CD4-positive, alpha-beta T cell treated with Interleukin-4 for 1 hour (primary cell): ENCODE data around the gene WDR77.

Experiments used
- DNase-seq, 2 donors: peaks; one replicate each; pipeline ENCODE4 v3.0.0-alpha.2; 2020 to 2022

The WDR77 gene

DNA sequence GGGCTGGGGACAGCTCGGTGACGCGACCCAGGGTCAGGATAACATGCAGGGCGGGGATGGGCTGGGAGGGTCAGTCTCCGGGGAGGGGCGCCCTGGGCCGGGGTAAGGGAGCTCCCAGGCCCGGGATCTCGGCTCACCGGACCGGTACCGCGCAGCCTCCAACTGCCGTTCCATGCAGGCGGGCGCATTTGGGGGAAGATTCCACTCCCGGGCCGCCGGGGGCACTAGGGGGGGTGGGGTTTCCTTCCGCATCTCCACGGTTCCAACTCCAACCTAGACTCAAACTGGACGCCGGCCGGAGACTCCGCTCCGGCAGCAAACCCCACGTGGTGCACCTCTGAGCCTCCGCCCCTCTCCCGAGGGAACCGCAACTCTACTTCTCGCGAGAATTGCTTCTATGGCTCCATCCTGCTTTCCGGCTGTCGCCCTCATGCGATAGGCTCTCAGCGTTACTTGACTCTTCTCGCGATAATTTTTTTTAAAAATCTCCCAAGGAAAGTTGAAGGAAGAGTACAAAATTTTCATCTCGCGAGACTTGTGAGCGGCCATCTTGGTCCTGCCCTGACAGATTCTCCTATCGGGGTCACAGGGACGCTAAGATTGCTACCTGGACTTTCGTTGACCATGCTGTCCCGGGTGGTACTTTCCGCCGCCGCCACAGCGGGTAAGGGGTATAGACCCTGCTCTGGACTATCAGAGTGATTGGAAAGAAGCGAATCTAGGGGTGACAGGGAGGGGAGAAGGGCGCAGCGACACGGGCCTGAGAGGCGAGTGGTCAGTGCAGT, at the start of gene WDR77, which contains the start of gene ATP5PB:
TSS of gene WDR77 (minus strand) at position 339 of the 785 bp plus-strand sequence. CDS start at position 252, 87 bp downstream.
TSS of gene ATP5PB (plus strand) at position 547 of the 785 bp plus-strand sequence. CDS start at position 625, 78 bp downstream.
- peak; percentile 97 to 99 for DNase-seq

DNA sequence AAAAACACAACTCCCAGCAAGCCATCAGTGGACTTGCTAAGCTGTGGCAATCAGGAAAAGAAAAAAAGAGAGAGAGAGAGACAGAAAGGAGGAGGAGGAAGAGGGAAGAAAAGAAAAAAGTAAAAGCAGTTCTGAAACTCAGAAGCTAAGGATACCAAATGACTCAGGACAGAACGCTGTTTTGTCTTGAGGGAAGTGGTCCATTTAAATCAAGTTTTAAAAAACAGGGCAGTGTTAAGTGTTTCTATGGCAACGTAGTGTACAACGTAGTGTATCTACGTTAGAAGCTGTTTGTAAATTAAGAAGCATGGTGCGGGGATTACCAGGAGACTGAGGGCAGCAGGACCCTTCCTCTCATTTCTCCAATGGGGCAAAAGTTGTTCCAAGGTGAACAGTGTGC, 48.5 kb upstream of the WDR77 start:
- DNase-seq, result no peak

DNA sequence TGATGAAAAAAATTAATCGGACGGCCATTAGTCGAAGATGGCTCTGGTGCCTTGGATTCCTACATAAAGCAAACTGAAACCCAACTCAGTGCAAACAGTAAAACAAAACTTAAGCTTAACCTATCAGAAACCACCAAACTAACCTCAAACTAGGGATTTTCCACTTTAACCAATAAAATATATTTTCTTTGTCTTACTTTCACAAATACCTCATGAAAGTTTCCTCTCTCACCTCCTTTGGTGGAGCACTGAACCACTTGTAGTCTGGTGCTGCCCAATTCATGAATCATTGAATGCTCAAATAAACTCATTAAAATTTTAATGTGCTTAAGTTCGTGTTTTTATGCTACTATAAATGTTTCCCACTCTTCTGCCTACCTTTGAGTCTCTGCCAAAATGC, 47.3 kb upstream of the WDR77 start:
- no peak for DNase-seq

DNA sequence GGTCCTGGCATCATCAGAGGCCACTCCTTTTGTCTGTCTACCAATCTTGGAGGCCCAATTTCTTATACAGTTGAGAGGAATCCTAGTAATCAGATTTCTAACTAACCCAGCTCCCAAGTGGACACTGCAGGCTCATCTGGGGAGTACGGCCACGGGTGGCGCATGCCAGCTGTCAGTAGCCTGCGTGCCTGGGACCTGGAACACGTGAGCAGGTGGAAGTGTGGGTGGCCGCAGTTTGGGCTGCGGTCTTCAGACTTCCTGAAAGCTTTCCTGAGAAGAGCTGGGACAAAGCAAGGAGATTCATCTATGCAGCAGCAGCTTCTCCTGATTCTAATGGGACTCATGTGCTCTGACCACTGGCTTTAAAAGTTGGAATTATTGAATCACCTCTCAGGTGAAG, 42.0 kb upstream of the WDR77 start:
- DNase-seq, result no peak

DNA sequence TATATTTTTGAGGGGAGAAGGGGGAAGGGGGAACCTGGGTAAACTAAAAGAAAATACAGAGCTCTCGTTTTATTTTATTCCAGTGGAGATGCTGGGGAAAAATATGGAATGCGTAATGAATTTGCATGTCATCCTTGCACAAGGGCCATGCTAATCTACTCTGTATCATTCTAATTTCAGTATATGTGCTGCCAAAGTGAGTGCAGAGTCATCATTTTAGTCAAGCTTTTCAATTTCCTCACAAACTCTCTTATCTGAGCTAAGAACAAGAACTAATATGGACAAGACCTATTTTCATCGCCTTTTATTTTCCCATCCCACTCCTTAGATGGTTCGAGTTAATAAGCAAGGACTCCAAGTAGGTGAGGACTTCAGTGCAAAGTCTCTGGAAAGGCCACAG, 41.2 kb upstream of the WDR77 start:
- no peak for DNase-seq

DNA sequence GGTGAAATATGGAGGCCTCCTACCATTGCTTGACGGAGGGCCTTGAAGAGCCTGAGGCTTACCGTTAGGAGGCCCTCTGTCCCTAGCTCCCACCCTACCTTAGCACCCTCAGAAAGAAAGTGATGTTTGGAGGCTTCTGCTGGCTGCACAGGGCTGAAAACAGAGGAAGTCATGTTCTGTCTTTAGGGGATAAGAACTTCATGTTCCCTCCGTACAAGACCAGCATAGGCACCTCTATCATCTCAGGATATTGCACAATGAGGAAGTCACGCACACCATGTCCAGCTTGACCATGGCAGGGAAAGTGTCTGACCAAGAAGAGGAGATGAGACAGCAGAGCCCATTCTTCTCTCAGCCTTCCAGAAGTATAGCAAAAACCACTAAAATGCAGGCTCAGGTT, 40.5 kb upstream of the WDR77 start:
- DNase-seq, result no peak

DNA sequence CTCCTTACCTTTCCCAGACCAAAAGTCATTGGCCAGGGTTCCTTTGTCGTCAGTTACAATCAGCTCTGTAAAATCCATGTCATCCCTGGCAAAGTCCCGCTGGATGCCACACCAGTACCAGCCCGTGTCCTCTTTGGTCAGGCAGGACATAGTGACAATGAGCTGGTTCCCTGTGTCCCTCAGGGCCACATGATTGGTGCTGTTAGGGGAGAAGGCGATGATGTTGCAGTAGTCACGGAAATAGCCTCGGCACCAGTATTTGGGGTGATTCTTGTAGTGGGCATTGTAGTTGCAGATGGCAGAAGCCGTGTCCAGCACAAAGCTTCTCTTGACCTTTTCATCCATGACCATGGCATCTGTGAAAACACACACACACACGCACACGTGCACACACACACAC, 39.6 kb upstream of the WDR77 start:
- DNase-seq, result no peak

DNA sequence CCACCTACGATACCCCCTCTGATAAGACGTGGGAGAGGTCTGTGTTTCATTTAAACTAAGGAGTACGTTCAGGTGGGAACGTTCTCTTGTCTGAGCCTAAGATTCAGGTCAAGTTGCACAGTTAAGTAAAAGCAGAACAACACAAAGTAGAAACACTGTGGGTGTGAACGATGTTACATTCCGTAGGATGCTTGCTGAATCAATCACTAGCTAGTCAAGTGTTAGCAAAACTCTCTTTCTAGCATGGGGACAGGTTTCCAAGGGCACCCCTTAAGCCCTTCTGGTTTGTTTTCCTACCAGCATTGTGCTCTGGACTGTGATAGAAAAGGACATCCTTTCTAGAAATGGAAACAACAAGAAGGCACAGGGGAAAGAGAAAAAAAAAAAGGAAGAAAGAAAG, 38.1 kb upstream of the WDR77 start:
- no peak for DNase-seq

DNA sequence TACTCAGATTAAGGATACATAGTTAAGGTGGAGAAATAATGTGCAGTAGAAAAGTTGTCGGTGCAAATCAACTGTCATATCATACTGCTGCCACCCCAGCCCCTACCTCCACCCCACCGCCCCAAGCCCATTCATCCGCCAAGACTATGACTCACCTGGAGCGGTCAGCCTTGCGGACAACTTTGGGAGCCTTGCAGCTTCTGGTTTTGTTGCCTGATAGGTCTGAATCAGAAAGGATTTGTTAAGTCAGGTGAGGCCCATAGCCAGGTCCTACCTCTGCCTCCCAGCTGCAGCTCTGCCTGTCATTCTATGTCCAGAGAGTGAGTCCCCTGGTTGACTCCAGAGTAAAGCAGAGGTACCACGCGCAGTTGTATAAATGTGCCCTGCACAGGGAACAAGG, 37.4 kb upstream of the WDR77 start:
- DNase-seq, result no peak

DNA sequence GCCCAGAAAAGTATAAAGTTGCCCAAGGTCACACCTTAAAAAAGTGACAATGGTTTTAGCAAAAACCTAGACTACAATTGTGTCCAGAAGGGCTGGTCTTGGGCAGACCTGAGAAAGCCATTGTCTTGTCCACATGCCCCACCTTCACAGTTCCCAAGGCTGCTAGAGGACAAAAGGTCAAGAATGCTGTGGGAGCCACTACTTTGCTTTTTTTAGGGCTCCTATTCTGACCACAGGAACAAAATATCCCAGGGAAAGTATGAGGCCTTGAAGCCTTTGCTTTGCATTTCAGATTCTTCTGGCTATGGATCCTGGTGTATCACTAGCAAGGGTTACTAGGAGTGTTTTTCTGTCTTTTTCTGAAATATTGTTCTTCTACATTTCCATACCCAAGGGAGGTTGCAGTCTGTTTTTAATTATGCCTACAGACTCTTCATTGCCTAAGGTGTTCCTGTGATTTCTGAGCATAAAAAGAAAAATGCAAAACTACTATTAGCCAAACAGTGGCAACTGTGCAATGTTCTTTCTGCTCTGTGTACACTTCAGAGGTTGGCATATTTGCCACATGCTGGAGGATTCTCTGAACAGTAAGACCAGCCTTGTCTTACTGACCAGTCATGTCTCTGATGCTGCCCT, 35.5 kb upstream of the WDR77 start:
- no peak for DNase-seq

DNA sequence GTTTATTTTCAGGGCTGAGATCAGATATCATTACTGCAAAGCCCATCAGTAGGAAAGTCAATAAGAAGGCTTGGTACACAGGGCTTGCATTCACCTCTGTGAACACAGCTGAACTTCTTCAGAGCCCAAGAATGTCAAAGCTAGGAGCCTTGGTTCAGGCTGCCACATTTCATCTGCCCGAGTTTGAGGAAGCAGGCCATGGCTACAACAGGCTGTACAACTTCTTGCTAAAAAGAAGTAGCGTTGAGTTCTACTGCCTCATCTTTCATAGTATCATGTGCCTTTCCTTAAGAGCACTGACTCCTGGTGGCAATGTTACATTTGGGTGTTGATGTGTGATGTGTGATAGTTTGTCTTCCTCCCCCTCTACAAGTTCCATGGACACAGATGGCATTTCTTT, 34.8 kb upstream of the WDR77 start:
- no peak for DNase-seq

DNA sequence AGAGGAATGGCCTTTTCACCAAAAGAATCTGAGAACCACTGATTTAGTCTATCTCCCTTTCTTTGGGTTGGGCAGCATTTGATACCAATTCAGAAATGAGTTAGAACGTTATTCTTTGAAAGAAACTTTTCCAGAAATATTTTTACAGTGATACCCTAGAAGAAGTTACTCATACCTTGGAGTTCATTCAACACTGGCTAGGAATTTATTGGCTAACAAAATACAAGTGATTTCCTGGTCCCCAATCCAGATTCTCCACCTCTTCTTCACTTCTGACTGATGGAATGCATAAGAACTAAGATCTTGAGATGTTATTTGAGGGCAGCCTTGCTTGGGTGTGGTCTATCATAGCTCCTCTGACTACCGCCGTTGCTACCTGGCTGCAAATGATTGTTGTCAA, 34.1 kb upstream of the WDR77 start:
- no peak for DNase-seq

DNA sequence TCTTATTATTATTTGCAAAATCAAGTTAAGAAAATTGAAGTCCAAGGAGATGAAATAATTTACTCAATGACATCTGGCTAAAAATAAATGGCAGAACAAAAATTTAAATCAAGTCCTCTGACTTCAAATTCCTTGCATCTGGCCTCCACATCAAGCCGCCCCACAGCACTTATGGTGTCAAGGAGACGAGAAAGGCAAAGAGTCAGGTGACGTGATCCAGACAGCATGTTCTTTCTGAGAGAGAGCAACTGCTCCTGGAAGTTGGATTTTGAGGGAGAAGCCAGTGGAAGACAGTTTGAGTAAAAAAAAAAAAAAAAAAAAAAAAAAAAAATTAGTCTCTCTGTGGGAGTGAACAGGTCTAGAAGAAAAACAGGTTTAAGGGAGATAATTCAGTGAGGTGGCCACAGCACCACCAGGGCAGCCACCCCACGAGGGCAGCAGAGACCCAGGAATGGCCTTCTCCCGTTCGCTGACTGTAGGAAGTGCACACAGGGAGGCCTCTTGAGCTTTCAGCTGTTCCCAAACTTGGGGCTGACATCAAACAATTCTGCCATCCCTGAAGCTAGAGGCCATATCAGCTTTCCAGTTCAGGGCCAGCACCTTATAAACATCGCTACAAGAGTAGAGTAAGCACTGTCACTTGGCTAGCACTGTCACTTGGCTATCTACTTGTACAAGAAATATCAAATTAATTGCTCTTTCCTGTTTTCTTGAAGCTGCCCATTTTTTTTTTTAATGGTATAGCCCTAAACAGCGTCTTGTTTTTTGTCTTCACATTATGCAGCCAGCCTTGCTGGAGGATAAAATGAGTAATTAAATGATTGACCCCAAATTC, 32.5 kb upstream of the WDR77 start:
- peak; percentile 68 to 75 for DNase-seq

DNA sequence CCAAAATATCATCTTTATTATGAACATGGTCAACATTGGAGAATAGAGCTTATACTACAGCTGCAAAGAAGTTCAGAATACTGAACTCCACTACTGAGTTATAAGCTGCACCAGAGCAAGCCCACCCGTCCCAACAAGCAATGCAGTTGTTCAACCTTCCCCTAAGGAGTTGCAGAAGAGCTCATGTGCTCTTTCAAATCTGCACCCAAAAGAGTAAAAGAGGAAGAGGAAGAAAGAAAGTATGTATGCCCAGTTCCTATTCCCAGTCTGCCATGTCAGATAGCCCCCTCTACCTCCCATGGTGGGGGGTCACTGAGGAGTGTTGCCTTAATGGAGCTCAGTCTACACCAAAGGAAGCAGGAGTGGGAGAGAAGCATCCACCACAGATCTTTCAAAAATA, 31.6 kb upstream of the WDR77 start:
- DNase-seq, result no peak

DNA sequence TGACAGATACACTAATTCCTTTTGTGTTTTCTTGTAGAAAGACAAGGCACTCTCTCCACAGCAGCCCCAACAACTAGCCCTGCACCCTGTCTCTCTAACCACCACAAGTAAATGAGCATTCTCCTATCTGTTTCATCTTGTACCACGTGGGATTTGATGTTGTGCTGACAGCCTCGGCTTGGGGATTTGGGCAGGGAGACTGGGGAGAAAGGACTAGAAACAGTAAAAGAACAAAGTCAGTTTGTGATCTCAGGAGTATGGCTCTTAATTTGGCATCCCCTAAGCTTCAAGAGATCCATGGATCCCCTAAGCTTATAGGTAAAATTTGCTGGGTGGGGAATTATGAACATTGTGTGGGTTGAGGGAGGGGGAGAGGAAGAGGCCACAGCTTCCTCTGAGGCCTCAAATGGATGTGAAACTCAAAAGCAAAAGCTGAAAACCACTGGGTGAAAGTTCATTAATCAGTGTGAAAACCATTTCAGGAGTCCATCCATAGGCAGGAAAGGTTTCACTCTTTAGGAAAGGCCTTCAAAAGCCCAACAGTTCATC, 27.8 kb upstream of the WDR77 start:
- DNase-seq, result peak; percentile 38 to 66

DNA sequence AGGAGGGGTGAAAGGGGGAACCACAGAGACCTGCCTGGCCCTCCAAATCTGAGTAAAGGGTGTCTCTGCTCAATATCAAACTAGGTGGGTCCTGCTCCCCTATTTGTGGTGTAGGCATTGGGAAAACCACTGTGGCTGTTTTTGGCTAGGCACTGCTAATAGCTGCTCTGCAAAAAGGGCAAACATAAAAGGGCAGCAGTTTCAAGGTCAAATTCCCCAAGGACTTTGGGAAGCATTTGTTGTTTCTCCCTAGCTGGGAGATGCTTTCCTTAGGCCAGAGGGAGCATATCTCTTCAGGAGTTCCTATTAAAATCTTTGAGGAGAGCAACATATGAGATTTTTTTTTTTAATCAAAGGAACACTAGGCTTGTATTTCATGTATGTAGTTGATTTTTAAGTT, 27.2 kb upstream of the WDR77 start:
- no peak for DNase-seq

DNA sequence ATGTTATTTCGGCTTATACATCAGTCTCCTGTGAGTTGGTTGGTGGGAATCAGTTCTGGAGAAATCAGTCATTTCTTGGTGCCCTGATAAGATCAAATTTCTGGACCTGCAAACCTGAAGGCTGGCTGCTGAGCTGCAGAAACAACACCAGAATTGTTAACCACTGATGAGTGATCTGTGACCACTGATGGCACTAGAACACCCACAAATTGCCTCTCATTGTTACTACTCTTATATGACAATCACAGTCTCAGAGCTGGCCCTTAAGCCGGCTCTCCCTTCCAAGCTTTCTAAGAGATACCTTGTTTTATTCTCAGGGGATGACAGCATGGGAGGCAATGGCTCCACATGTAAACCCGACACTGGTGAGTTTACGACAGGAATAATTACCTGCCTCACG, 26.6 kb upstream of the WDR77 start:
- DNase-seq, result peak; percentile 21 to 55

DNA sequence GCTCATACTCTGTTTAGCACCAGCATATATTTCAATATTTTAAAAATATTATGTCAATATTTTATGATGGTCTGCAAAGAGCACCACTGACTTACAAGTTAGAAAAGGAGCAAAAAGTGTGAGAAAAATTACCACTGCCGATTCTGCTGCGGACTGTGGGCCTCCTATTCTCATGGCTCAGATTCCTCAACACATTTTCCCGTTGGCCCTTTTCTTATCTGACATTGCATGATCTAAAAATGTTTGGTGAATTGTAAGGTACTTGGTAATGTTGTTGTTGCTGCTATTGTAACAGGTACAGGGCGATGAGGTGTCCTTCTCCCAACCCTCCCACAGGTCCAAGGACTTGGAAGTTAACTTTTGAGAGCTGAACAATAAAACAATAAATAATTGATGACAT, 25.5 kb upstream of the WDR77 start:
- DNase-seq, result no peak

DNA sequence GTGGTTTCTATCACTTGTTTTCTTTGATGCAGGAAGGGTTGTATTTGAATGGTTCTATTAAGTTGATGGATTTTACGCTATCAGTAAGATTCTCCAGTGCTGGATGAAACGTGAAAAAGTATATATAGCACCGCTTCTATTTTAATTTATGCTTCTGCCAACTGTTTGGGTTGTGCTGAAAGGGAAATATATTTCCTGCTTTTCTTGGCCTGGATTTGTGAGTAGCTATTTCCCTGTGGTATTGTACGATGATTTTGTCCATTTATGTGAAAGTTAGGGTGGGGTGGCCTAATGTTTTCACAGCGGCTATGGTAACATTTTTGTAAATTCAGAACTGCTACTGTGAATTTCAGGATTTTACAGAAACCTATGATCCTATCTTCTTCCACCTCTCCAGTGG, 25.1 kb upstream of the WDR77 start:
- DNase-seq, result no peak

DNA sequence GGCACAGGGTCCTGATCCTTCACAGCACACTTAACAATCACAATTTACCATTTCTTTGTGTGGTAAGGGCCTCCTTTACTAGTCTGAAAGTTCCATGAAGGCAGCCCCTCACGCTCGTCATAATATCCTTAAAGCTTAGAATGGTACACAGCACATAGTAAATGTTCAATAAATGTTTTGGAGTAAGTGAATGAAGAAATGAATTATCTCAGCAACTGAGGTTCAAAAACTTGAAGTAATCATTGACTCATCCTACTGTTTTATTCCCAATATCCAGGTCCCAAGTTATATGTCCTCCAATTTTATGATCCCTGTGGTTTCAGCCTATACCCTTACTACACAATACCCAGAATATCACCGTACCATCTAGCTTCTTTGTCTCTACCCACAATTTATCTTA, 22.5 kb upstream of the WDR77 start:
- no peak for DNase-seq

DNA sequence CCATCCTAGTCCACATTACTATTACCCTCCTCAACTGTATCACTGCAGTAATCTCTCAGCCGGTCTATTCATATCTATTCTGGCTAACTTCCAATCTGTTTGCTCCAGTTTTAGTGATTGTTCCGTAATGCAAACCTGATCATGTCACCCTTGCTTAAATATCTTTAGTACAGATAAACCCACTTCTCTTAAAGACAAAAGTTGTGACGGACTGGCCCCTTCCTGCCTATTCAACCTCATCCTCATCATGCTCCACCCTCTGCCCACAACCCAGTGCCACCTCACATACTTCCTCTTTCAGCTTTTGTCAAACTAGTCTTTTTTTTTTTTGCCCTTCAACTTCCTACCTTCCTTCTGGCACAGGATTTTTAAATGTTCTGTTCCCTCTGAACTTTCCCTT, 22.0 kb upstream of the WDR77 start:
- DNase-seq, result peak; percentile 87 to 90

DNA sequence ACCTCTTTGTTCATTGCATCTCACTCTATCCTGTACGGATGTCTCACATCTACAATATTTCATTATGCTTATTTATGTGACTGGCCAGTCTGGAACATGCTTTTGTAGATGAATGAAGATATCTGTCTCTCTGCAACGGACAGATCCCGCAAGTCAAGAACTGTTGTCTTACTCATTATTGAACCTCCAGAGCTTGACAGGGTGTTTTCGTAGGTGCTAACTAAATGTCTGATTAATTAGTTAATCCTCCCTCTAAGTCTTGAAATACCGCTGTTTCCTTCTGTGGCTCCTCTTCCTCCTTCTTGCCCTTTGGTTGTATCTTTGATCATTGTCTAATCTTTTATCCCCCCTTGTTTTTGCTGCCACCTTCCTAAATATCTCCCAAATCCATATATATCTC, 21.5 kb upstream of the WDR77 start:
- DNase-seq, result no peak

DNA sequence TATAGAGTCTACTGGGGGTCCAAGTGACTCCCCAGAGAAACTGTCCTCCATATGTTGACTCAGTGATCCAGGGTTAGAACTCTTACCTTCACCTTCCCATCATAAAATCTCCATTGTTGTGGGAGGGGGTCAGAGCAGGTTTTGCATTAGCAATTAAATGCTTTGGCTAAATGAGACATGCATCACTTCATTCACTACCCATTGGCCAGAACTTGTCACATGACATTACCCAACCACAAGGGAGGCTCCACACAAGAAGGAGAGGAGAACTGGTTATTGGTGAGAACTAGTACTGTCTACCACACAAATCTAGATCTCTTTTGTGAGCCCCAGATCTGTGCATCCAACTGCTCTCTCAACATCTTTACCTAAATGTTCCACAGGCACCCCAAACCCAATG, 20.5 kb upstream of the WDR77 start:
- no peak for DNase-seq
